K562 (cell line): ENCODE measurements around the gene MAD1L1. TPM values are rescaled to one million over a fixed set of nuclear protein-coding genes. Genes with fewer than 3 reads are reported as not detected.

Source experiments
- ATAC-seq: fragments of 200-7000 bp; cut with Tn5 transposase; 3 replicates; pipeline ENCODE4 v1.9.1; 2020; ENCODE audit warnings: moderate library complexity
- BruUV-seq: library from RNA; stranded (reverse); fragments of 400-500 nt; replicated peaks from 2 replicates; lab custom pipeline; 2021; lab: Mats Ljungman, UMichigan
- CTCF ChIA-PET: fragments of 300-600 bp; formaldehyde crosslinking; extraction: SDS; loops from one replicate; lab custom pipeline; 2021; ENCODE audit warnings: low intra/inter-chr PET ratio; lab: Yijun Ruan, JAX
- POLR2A ChIA-PET: fragments of 300-600, 350-650 bp; sonication (Branson Sonifier 250); formaldehyde crosslinking; extraction: SDS; loops from one replicate; lab custom pipeline; 2021; ENCODE audit warnings: antibody characterized with exemption, inconsistent platforms; lab: Yijun Ruan, JAX
- DNase-seq, 4 experiments: peaks; one replicate each; pipeline versions ENCODE4 v3.0.0 to v3.0.0-alpha.2; 2011 to 2018; ENCODE audit warnings: low spot score in 3 of 4, mixed read lengths in 3 of 4; ENCODE audit errors: extremely low read depth in 1 of 4
- FAIRE-seq: peaks from 2 replicates; lab custom pipeline; 2011; peaks lifted over from hg19 to GRCh38; lab: Jason Lieb, UNC
- H2AFZ ChIP-seq: 2 replicates; pipeline ENCODE4 v1.6.0; 2011; ENCODE audit warnings: low read depth, low read length, control low read depth, inconsistent platforms
- H3K27ac ChIP-seq: fragments of 200-600 bp; 3 replicates; pipeline ENCODE4 v1.8.0; 2011; ENCODE audit warnings: low read depth, mild to moderate bottlenecking, control low read depth, inconsistent platforms, low read length, moderate library complexity, mixed read lengths; ENCODE audit errors: extremely low read depth
- H3K27me3 ChIP-seq, 2 experiments: fragments of 300-600 bp in 1 of 2; 2 replicates in 1 of 2; 3 replicates in 1 of 2; pipeline versions ENCODE4 v1.6.0 to v1.8.0; 2011; ENCODE audit warnings: inconsistent platforms in 2 of 2, low read length in 2 of 2, mild to moderate bottlenecking in 1 of 2, mixed read lengths in 1 of 2, moderate library complexity in 1 of 2; ENCODE audit not compliant: control insufficient read depth in 2 of 2, insufficient read depth in 2 of 2
- H3K36me3 ChIP-seq: fragments of 300-600 bp; 3 replicates; pipeline ENCODE4 v1.8.0; 2011; ENCODE audit warnings: mild to moderate bottlenecking, low read length, inconsistent platforms; ENCODE audit not compliant: control insufficient read depth, insufficient read depth
- H3K4me1 ChIP-seq, 2 experiments: fragments of 200-600 bp in 1 of 2; replicated peaks in 1 of 2; 2 replicates in 1 of 2; 3 replicates in 1 of 2; pipeline versions ENCODE4 v1.5.1 to v1.8.0; 2011; ENCODE audit warnings: inconsistent platforms in 2 of 2, low read length in 2 of 2, mild to moderate bottlenecking in 1 of 2, mixed read lengths in 1 of 2, moderate library complexity in 1 of 2; ENCODE audit not compliant: control insufficient read depth in 2 of 2, insufficient read depth in 2 of 2
- H3K4me2 ChIP-seq: 2 replicates; pipeline ENCODE4 v1.6.1; 2011; ENCODE audit warnings: low read length, control low read depth, inconsistent platforms, mixed read lengths; ENCODE audit not compliant: insufficient read depth
- H3K4me3 ChIP-seq: fragments of 200-600 bp; sonication (generic), shearing (Covaris generic); 2 replicates; pipeline ENCODE4 v1.5.1; 2016; ENCODE audit warnings: control low read depth, inconsistent platforms
- H3K79me2 ChIP-seq: fragments of 200-600 bp; 3 replicates; pipeline ENCODE4 v1.8.0; 2011; ENCODE audit warnings: low read length, inconsistent platforms; ENCODE audit not compliant: control insufficient read depth, insufficient read depth
- H3K9ac ChIP-seq, 2 experiments: 2 replicates each; pipeline versions ENCODE4 v1.6.0 to v1.6.1; 2011; ENCODE audit warnings: low read depth in 2 of 2, low read length in 2 of 2, control low read depth in 1 of 2, inconsistent platforms in 1 of 2, mild to moderate bottlenecking in 1 of 2, mixed read lengths in 1 of 2; ENCODE audit not compliant: insufficient read depth in 1 of 2
- H3K9me1 ChIP-seq: one replicate; pipeline ENCODE4 v1.6.0; 2011; ENCODE audit warnings: inconsistent platforms, mild to moderate bottlenecking, low read length, moderate library complexity; ENCODE audit not compliant: control insufficient read depth, insufficient read depth
- H3K9me3 ChIP-seq: replicated peaks from 2 replicates; pipeline ENCODE4 v1.5.1; 2011; ENCODE audit warnings: low read depth, low read length, inconsistent platforms; ENCODE audit not compliant: control insufficient read depth, insufficient read depth
- H4K20me1 ChIP-seq: replicated peaks from 2 replicates; pipeline ENCODE4 v1.6.1; 2011; ENCODE audit warnings: low read length, inconsistent platforms, mixed read lengths; ENCODE audit not compliant: control insufficient read depth, insufficient read depth
- DLX4 ChIP-seq: fragments of 250-450 bp; sonication (Bioruptor Pico); IDR thresholded peaks from 2 replicates; pipeline ENCODE4 v1.6.1; 2021; ENCODE audit warnings: mild to moderate bottlenecking
- FOXP1 ChIP-seq: sonication (generic); formaldehyde crosslinking; IDR thresholded peaks from 2 replicates; pipeline ENCODE4 v1.8.0; 2022; ENCODE audit warnings: mild to moderate bottlenecking, missing genetic modification reagents
- POLR2G ChIP-seq: fragments of 200-400 bp; formaldehyde crosslinking; IDR thresholded peaks from 2 replicates; pipeline ENCODE4 v1.6.1; 2017; ENCODE audit warnings: low read depth, mild to moderate bottlenecking, antibody characterized with exemption, low read length, moderate library complexity
- RBFOX2 ChIP-seq: fragments of 200-400 bp; formaldehyde crosslinking; IDR thresholded peaks from 2 replicates; pipeline ENCODE4 v1.6.1; 2017; ENCODE audit warnings: low read depth, mild to moderate bottlenecking, low read length, moderate library complexity
- WGBS: fragments of 100-300 bp; shearing (Covaris generic); methylation state at CpG from one replicate; pipeline ENCODE4 v1.1.6; 2016; ENCODE audit warnings: low coverage, mixed read lengths; ENCODE audit not compliant: insufficient coverage; ENCODE audit errors: missing lambda C conversion rate; 5-methylcytosine and 5-hydroxymethylcytosine counted together
- in situ Hi-C: fragments of 300-500 bp; cut with MboI; formaldehyde crosslinking; loops from 4 replicates; pipeline ENCODE4 v1.15.0; 2018; ENCODE audit warnings: inconsistent platforms, mixed read lengths
- intact Hi-C: fragments of 100-400 bp; cut with micrococcal nuclease; formaldehyde crosslinking; loops from 2 replicates; pipeline ENCODE4 v1.14.2; 2022
- polyA plus RNA-seq, 8 experiments: library from polyadenylated mRNA; depleted of rRNA in 4 of 8; stranded (reverse) in 5 of 8; unstranded in 3 of 8; fragments of >200 nt; fragmentation: Nextera tagmentation in 2 of 8; fragmentation: Illumina TruSeq in 1 of 8; extraction: Ambion mirVana in 2 of 8; extraction: Trizol in 1 of 8; gene quantifications; 2 replicates each; pipeline versions ENCODE4 v1.2.1 to v1.2.3, GENCODE V29; 2011 to 2014; ENCODE audit warnings: inconsistent platforms in 1 of 8, missing spikeins in 1 of 8
- total RNA-seq, 7 experiments: library from RNA; depleted of rRNA in 6 of 7; stranded (reverse); fragments of >200 nt in 6 of 7; fragmentation: Illumina TruSeq in 2 of 7; extraction: Trizol in 2 of 7; gene quantifications; 2 replicates each; pipeline versions ENCODE4 v1.2.1 to v1.2.3, GENCODE V29; 2011 to 2021; ENCODE audit warnings: low replicate concordance in 1 of 7

Gene MAD1L1
- total and polyA plus RNA-seq, 9 of the 15 experiments (the other 6 are each of a cell fraction or from before 2014, with no cell fraction given): 1.7 to 89.7 (median 18.0) TPM

- FAIRE-seq: no peak
- peaks cover 3% of the 10 kb centered on the region for H3K9me1 ChIP-seq
- intact Hi-C loops: loop anchor here (5.0 to 10.0 kb wide), 2 partner anchors 248 to 249 kb away; partner anchors contain the start of gene EIF3B
- in situ Hi-C loops: no loop called here
- peak overlapping the region; percentile 62 to 88; a peak in 3 of 4 replicates for H3K9ac ChIP-seq
- H2AFZ ChIP-seq: 0 out of 2 replicates have a peak overlapping the region, but pooled peaks have one; percentile 79
- peaks cover 5% of the 10 kb centered on the region; the same call in 1 of the 2 replicates for H4K20me1 ChIP-seq
- H3K4me3 ChIP-seq: no peak overlapping the region
- H3K27ac ChIP-seq: peak overlapping the region; percentile 82
- H3K36me3 ChIP-seq: peaks cover 9% of the 10 kb centered on the region; the same call in 2 of the 3 replicates
- no peaks in the 10 kb centered on the region for H3K9me3 ChIP-seq
- no peak for ATAC-seq
- WGBS: 90% methylated on average over 26 of the region's 39 CpGs
- no peaks in the 10 kb centered on the region; a peak in 1 of 5 replicates for H3K27me3 ChIP-seq
- peak overlapping the region; percentile 67 for H3K4me2 ChIP-seq
- TF ChIP-seq FOXP1 (CRISPR knock-in tag) (0 out of 2 replicates have a peak, but pooled peaks have one; percentile 3), DLX4 (CRISPR knock-in tag) (no peak), POLR2G (peak; percentile 51; the same call in 1 of the 2 replicates), RBFOX2 (peak; percentile 60; the same call in 1 of the 2 replicates)
- peaks cover 11% of the 10 kb centered on the region; the same call in 2 of the 3 replicates for H3K79me2 ChIP-seq
- peaks cover 47 to 79% of the 10 kb centered on the region in 2 experiments for H3K4me1 ChIP-seq
- POLR2A ChIA-PET: no interaction called here
- no peak for DNase-seq
- CTCF ChIA-PET: no interaction called here
- no TSS peak for BruUV-seq
Measured at GRCh38 chr7:2103071-2103898, 129.5 kb downstream of the MAD1L1 start.
